ENCODE measurements around the gene TUBGCP3.

GRCh38 chr13:112616586-112617362, 28.8 kb upstream of the TUBGCP3 start:
- TF ChIP-seq CTCF (conservative IDR thresholded peaks at IDR 0.05; ENCODE audit: low read length) (peak; percentile 70), EZH2phosphoT487 (IDR thresholded peaks at IDR 0.05; ENCODE audit: borderline replicate concordance, low read depth, low read length) (no peak)

All from OCI-LY7 (cell line).